Fibroblast of lung (primary cell): ENCODE data around the gene PDE3A. TPM values are rescaled to one million over a fixed set of nuclear protein-coding genes. Genes with fewer than 3 reads are reported as not detected.

Experiments used
- DNase-seq, 2 donors: peaks; one replicate each; pipeline versions ENCODE4 v3.0.0 to v3.0.0-alpha.2; 2010; ENCODE audit warnings: low read depth in 2 of 2
- H2AFZ ChIP-seq: 2 replicates; pipeline ENCODE4 v1.5.1; 2012; ENCODE audit warnings: low read length, control low read depth, inconsistent platforms
- H3K27ac ChIP-seq: 2 replicates; pipeline ENCODE4 v1.5.1; 2011; ENCODE audit warnings: low read length, control low read depth; ENCODE audit not compliant: insufficient read depth
- H3K27me3 ChIP-seq: 2 replicates; pipeline ENCODE4 v1.5.1; 2011; ENCODE audit warnings: mild to moderate bottlenecking, low read length; ENCODE audit not compliant: control insufficient read depth, insufficient read depth
- H3K36me3 ChIP-seq: 2 replicates; pipeline ENCODE4 v1.5.1; 2011; ENCODE audit warnings: low read length; ENCODE audit not compliant: control insufficient read depth, insufficient read depth
- H3K4me1 ChIP-seq: 2 replicates; pipeline ENCODE4 v1.5.1; 2011; ENCODE audit warnings: low read length; ENCODE audit not compliant: control insufficient read depth, insufficient read depth; ENCODE audit errors: extremely low read depth
- H3K4me2 ChIP-seq: 2 replicates; pipeline ENCODE4 v1.5.1; 2011; ENCODE audit warnings: low read length, control low read depth; ENCODE audit not compliant: insufficient read depth; ENCODE audit errors: extremely low read depth
- H3K4me3 ChIP-seq, 4 experiments: fragments of 200-600 bp in 1 of 4; sonication (generic) in 1 of 4; replicated peaks in 1 of 4; 2 replicates each; pipeline ENCODE4 v1.5.1; 2011 to 2016; ENCODE audit warnings: low read length in 4 of 4, low read depth in 3 of 4, mild to moderate bottlenecking in 3 of 4, control low read depth in 2 of 4, inconsistent platforms in 1 of 4, mixed read lengths in 1 of 4; ENCODE audit not compliant: insufficient read depth in 1 of 4; ENCODE audit errors: control extremely low read depth in 1 of 4
- H3K79me2 ChIP-seq: 2 replicates; pipeline ENCODE4 v1.5.1; 2012; ENCODE audit warnings: mild to moderate bottlenecking, low read length, inconsistent platforms; ENCODE audit not compliant: control insufficient read depth, insufficient read depth
- H3K9ac ChIP-seq: 2 replicates; pipeline ENCODE4 v1.5.1; 2011; ENCODE audit warnings: mild to moderate bottlenecking, low read length, control low read depth; ENCODE audit not compliant: insufficient read depth
- H3K9me3 ChIP-seq: 2 replicates; pipeline ENCODE4 v1.5.1; 2012; ENCODE audit warnings: low read depth, low read length; ENCODE audit not compliant: control insufficient read depth, insufficient read depth
- H4K20me1 ChIP-seq: 2 replicates; pipeline ENCODE4 v1.5.1; 2011; ENCODE audit warnings: low read length; ENCODE audit not compliant: control insufficient read depth, insufficient read depth; ENCODE audit errors: extremely low read depth
- EZH2 ChIP-seq: IDR thresholded peaks from 2 replicates; pipeline ENCODE4 v1.5.1; 2012; ENCODE audit warnings: low read length, control low read depth, mild to moderate bottlenecking; ENCODE audit errors: missing control alignments
- polyA plus RNA-seq, 2 donors: library from polyadenylated mRNA; depleted of rRNA in 1 of 2; stranded (reverse) in 1 of 2; unstranded in 1 of 2; fragments of >200 nt; gene quantifications; 2 replicates each; pipeline ENCODE4 v1.2.1, GENCODE V29; 2011 to 2012; ENCODE audit warnings: missing spikeins in 1 of 2
- total RNA-seq: library from RNA; depleted of rRNA; stranded (reverse); fragments of >200 nt; gene quantifications from 2 replicates; pipeline ENCODE4 v1.2.1, GENCODE V29; 2014
- TF ChIP-seq, protein P1 (sequence below), 2 donors: IDR thresholded peaks in 1 of 2; conservative IDR thresholded peaks in 1 of 2; 1 replicate in 1 of 2; 2 replicates in 1 of 2; pipeline ENCODE4 v1.5.1; 2011 to 2012; ENCODE audit warnings: low read length in 2 of 2, control low read depth in 1 of 2, inconsistent platforms in 1 of 2, low read depth in 1 of 2, mild to moderate bottlenecking in 1 of 2

The PDE3A gene
- total and polyA plus RNA-seq, 2 donors (not counting 1 experiment from before 2014, with no cell fraction given), result 0.17 to 2.7 TPM

DNA sequence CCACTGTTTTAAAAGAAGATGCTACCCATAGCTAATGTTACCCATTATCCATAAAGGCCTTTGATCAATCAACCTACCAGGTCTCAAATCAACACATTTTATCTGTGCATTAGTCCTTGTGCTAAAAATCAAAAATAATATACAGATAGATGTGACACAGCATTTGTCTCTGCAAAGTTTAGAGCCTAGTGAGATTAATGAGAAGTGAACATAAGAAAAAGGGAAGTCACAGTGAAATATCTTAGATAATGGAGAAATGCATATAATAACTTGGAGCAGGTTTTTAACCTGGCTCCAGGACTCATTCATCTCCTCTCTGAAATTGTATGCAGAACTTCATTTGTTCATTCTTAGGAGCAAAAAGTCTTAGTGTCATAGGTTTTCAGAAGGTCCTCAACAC is 7.2 kb downstream of the PDE3A start:
- no peak overlapping the region for H3K9ac ChIP-seq
- TF ChIP-seq EZH2, result no peak
- TF ChIP-seq, protein P1, sequence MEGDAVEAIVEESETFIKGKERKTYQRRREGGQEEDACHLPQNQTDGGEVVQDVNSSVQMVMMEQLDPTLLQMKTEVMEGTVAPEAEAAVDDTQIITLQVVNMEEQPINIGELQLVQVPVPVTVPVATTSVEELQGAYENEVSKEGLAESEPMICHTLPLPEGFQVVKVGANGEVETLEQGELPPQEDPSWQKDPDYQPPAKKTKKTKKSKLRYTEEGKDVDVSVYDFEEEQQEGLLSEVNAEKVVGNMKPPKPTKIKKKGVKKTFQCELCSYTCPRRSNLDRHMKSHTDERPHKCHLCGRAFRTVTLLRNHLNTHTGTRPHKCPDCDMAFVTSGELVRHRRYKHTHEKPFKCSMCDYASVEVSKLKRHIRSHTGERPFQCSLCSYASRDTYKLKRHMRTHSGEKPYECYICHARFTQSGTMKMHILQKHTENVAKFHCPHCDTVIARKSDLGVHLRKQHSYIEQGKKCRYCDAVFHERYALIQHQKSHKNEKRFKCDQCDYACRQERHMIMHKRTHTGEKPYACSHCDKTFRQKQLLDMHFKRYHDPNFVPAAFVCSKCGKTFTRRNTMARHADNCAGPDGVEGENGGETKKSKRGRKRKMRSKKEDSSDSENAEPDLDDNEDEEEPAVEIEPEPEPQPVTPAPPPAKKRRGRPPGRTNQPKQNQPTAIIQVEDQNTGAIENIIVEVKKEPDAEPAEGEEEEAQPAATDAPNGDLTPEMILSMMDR (conservative IDR thresholded peaks at IDR 0.05 in 1 of 2, IDR thresholded peaks at IDR 0.05 in 1 of 2; ENCODE audit: low read depth in 1 of 2, low read length in 2 of 2), result no peak
- no peaks in the 10 kb centered on the region for H3K27me3 ChIP-seq
- no peak overlapping the region for H3K4me3 ChIP-seq
- no peaks in the 10 kb centered on the region for H4K20me1 ChIP-seq
- H3K27ac ChIP-seq, result no peak overlapping the region
- H3K4me1 ChIP-seq, result no peaks in the 10 kb centered on the region
- H3K79me2 ChIP-seq, result no peaks in the 10 kb centered on the region
- H3K9me3 ChIP-seq, result no peaks in the 10 kb centered on the region
- H3K36me3 ChIP-seq, result no peaks in the 10 kb centered on the region
- DNase-seq, result no peak
- no peak overlapping the region for H3K4me2 ChIP-seq
- no peak overlapping the region for H2AFZ ChIP-seq

DNA sequence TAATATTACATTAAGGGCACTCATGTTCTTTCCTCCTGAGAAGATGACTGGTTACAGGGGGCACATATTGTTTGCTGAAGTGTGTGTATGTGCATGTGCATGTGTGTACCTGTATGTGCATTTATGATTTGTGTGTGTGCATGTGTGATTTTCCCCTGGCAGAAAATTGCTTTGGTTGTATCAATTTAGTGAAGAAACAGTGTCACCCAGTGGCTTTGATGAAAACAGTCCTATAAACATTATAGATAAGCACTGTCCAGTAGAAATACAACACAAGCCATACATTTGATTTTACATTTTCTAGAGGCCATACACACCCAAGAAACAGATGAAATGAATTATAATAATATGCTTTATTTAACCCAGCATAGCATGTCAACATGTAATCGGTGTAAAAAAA is 8.6 kb downstream of the PDE3A start:
- Histone ChIP-seq H3K36me3 (no peaks in the 10 kb centered on the region), H3K9me3 (no peaks in the 10 kb centered on the region), H3K4me1 (no peaks in the 10 kb centered on the region), H3K79me2 (no peaks in the 10 kb centered on the region), H3K4me3 (no peak overlapping the region), H3K27me3 (no peaks in the 10 kb centered on the region), H3K4me2 (no peak overlapping the region), H2AFZ (no peak overlapping the region), H4K20me1 (no peaks in the 10 kb centered on the region), H3K27ac (no peak overlapping the region), H3K9ac (no peak overlapping the region)
- no peak for TF ChIP-seq EZH2
- TF ChIP-seq, protein P1 (conservative IDR thresholded peaks at IDR 0.05 in 1 of 2, IDR thresholded peaks at IDR 0.05 in 1 of 2; ENCODE audit: low read depth in 1 of 2, low read length in 2 of 2), result peak; percentile 32 to 37
- DNase-seq, result peak; percentile 37 to 52

DNA sequence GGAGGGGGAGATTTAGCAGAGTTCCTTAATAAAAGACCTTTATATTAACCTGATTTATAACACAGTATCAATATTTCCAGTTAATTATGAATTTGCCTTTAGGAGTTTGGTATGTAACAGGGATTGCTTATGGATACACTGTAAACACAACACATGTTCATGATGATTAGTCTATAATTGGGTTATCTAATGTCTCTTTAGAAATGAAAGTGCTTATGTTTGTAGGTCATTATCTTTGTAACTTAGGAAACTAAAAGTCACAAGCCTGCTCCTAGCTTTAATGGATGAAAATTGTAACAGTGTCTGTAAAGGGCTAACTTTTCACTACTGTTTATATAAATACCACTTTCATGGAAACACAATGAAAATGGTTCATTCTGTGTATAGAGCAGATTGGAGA is 9.4 kb downstream of the PDE3A start:
- Histone ChIP-seq H3K4me1 (no peaks in the 10 kb centered on the region), H4K20me1 (no peaks in the 10 kb centered on the region), H2AFZ (no peak overlapping the region), H3K9ac (no peak overlapping the region), H3K4me2 (no peak overlapping the region), H3K27me3 (no peaks in the 10 kb centered on the region), H3K4me3 (no peak overlapping the region), H3K9me3 (no peaks in the 10 kb centered on the region), H3K27ac (no peak overlapping the region), H3K79me2 (no peaks in the 10 kb centered on the region), H3K36me3 (no peaks in the 10 kb centered on the region)
- TF ChIP-seq EZH2, result no peak
- TF ChIP-seq, protein P1 (conservative IDR thresholded peaks at IDR 0.05 in 1 of 2, IDR thresholded peaks at IDR 0.05 in 1 of 2; ENCODE audit: low read depth in 1 of 2, low read length in 2 of 2), result no peak
- DNase-seq, result no peak
